A673 (cell line): ENCODE results near the gene PRKAR2A. TPM values are rescaled to one million over a fixed set of nuclear protein-coding genes. Genes with fewer than 3 reads are reported as not detected.
"Not testable (repeated sequence)": the region's sequence is repeated elsewhere in the genome, so short reads cannot be mapped to it uniquely, and the experiment has no call there.

ENCODE experiments used
- BruUV-seq: library from RNA; stranded (reverse); fragments of 400-500 nt; replicated peaks from 2 replicates; lab custom pipeline; 2021; lab: Mats Ljungman, UMichigan
- CTCF ChIA-PET: fragments of 300-600 bp; sonication (Branson Sonifier 250); formaldehyde crosslinking; loops from one replicate; lab custom pipeline; 2022; ENCODE audit warnings: antibody characterized with exemption; lab: Charles Lee
- POLR2A ChIA-PET: fragments of 300-600 bp; sonication (Branson Sonifier 250); formaldehyde crosslinking; loops from one replicate; lab custom pipeline; 2022; ENCODE audit warnings: antibody characterized with exemption; ENCODE audit not compliant: low non-redundant PET; lab: Charles Lee
- DNase-seq: peaks from one replicate; pipeline ENCODE4 v3.0.0-alpha.2; 2015; ENCODE audit warnings: low spot score
- H3K27ac ChIP-seq: fragments of 200-600 bp; sonication (generic); 2 replicates; pipeline ENCODE4 v1.5.1; 2016; ENCODE audit warnings: mixed run types, low read depth, mild to moderate bottlenecking, mixed read lengths, antibody characterized with exemption, low read length; ENCODE audit not compliant: poor library complexity, severe bottlenecking
- H3K27me3 ChIP-seq: fragments of 200-600 bp; sonication (generic); replicated peaks from 2 replicates; pipeline ENCODE4 v1.6.1; 2017; ENCODE audit warnings: mixed run types, low read depth, mild to moderate bottlenecking, mixed read lengths, antibody characterized with exemption, low read length; ENCODE audit not compliant: insufficient read depth, poor library complexity
- H3K36me3 ChIP-seq: fragments of 200-600 bp; sonication (generic); 2 replicates; pipeline ENCODE4 v1.6.1; 2016; ENCODE audit warnings: mixed run types, mild to moderate bottlenecking, mixed read lengths, antibody characterized with exemption, low read length; ENCODE audit not compliant: insufficient read depth, poor library complexity, severe bottlenecking
- H3K4me1 ChIP-seq: fragments of 200-600 bp; sonication (generic); 2 replicates; pipeline ENCODE4 v1.6.1; 2017; ENCODE audit warnings: mixed run types, mild to moderate bottlenecking, mixed read lengths, antibody characterized with exemption, low read length; ENCODE audit not compliant: insufficient read depth, poor library complexity, severe bottlenecking
- H3K4me3 ChIP-seq: fragments of 200-600 bp; sonication (generic); 2 replicates; pipeline ENCODE4 v1.5.1; 2016; ENCODE audit warnings: low read depth, mixed run types, mild to moderate bottlenecking, mixed read lengths, low read length; ENCODE audit not compliant: poor library complexity, severe bottlenecking
- H3K9me3 ChIP-seq: fragments of 200-600 bp; sonication (generic); 2 replicates; pipeline ENCODE4 v1.6.1; 2016; ENCODE audit warnings: mixed run types, low read depth, mild to moderate bottlenecking, mixed read lengths, antibody characterized with exemption, low read length; ENCODE audit not compliant: poor library complexity, severe bottlenecking
- EZH2 ChIP-seq: fragments of 200-600 bp; sonication (generic); IDR thresholded peaks from 2 replicates; pipeline ENCODE4 v1.6.1; 2017; ENCODE audit warnings: borderline replicate concordance, low read depth, mild to moderate bottlenecking, mixed read lengths, antibody characterized with exemption, low read length; ENCODE audit not compliant: poor library complexity, severe bottlenecking
- intact Hi-C: fragments of 100-400 bp; cut with micrococcal nuclease; formaldehyde crosslinking; loops from one replicate; pipeline ENCODE4 v1.10.0; 2022; ENCODE audit not compliant: unreplicated experiment
- total RNA-seq: library from RNA; stranded (reverse); gene quantifications from 2 replicates; pipeline ENCODE4 v1.2.3, GENCODE V29; 2021
- TF ChIP-seq, protein P1 (sequence below): fragments of 300-800, 200-600 bp; sonication (generic); conservative IDR thresholded peaks from 2 replicates; pipeline ENCODE4 v1.5.1; 2017; ENCODE audit warnings: low read depth, mild to moderate bottlenecking, antibody characterized with exemption, low read length, moderate library complexity, mixed read lengths

PRKAR2A gene
- total RNA-seq, 1 experiment from 2014 or later, result 35.8 TPM

GRCh38 chr3:48743773-48744172 lies 103.9 kb downstream of the PRKAR2A start:
- no TSS peak for BruUV-seq
- no peak for TF ChIP-seq EZH2
- TF ChIP-seq, protein P1, sequence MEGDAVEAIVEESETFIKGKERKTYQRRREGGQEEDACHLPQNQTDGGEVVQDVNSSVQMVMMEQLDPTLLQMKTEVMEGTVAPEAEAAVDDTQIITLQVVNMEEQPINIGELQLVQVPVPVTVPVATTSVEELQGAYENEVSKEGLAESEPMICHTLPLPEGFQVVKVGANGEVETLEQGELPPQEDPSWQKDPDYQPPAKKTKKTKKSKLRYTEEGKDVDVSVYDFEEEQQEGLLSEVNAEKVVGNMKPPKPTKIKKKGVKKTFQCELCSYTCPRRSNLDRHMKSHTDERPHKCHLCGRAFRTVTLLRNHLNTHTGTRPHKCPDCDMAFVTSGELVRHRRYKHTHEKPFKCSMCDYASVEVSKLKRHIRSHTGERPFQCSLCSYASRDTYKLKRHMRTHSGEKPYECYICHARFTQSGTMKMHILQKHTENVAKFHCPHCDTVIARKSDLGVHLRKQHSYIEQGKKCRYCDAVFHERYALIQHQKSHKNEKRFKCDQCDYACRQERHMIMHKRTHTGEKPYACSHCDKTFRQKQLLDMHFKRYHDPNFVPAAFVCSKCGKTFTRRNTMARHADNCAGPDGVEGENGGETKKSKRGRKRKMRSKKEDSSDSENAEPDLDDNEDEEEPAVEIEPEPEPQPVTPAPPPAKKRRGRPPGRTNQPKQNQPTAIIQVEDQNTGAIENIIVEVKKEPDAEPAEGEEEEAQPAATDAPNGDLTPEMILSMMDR, result no peak
- CTCF ChIA-PET, result no interaction called here
- DNase-seq, result no peak
- POLR2A ChIA-PET, result no interaction called here
- Histone ChIP-seq H3K4me3 (no peak overlapping the region), H3K4me1 (no peaks in the 10 kb centered on the region), H3K9me3 (no peaks in the 10 kb centered on the region), H3K27ac (no peak overlapping the region), H3K27me3 (no peaks in the 10 kb centered on the region), H3K36me3 (no peaks in the 10 kb centered on the region)
- intact Hi-C loops, result no loop called here

DNA sequence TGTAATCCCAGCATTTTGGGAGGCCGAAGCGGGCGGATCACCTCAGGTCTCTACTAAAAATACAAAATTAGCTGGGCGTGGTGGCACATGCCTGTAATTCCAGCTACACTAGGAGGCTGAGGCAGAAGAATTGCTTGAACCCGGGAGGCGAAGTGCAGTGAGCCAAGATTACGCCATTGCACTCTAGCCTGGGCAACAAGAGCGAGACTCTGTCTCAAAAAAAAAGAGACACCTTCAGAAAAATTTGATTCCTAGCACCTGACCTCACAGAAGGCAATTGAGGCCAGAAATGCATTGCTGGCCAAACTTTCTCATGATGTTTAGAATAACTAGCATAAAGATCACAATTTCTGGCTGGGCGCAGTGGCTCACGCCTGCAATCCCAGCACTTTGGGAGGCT lies 106.4 kb downstream of the PRKAR2A start:
- not testable (repeated sequence) for H3K4me1 ChIP-seq, BruUV-seq

DNA sequence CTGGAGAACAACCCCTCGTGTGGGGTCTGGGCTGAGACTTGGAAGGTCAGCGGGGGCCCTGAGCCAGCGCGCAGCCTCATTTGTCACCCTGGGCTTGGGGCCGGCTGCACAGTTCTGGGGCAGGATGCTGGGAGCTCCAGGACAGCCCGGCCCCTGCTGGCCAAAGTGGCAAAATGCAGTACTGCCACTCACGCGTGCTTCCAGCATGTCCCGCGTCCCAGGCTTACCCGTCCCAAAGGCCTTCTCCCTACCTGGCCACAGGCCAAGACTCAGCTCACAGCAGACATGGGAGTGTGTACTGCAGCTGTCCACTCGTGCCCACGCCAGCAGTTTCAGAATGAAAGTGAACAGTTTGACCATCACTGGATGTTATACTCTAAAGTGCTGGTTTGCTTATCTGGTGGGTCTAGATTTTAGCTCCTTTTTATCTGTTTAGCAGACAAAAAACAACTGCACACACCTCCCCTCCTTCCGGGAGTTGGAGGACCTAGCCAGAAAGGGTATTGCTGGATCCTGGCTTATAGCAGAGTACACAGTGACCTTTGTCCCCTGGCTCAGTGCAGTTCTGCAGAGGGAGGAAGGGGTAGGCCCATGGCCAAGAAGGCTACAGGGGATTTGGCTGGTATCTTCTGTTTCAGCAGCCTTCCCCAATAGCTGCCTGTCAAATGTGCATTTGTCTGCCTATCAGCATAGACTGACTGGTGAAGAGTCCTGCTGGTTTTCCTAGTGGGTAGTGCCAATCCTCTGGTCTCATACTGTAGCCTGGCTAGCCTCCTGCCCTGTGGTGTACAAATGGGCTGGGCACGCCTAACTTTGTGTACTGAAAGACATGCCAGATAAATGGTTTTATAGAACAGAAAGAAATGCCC lies 107.5 kb downstream of the PRKAR2A start:
- BruUV-seq, result no TSS peak
- peak; percentile 63 for DNase-seq
- no peaks in the 10 kb centered on the region for H3K9me3 ChIP-seq
- no peaks in the 10 kb centered on the region for H3K36me3 ChIP-seq
- ChIA-PET POLR2A (no interaction called here), CTCF (interaction anchor here (0.5 kb wide), 2 partner anchors 26 to 199 kb away, joined by 3 to 10 read pairs; no protein-coding TSS in a partner anchor)
- H3K27me3 ChIP-seq, result no peaks in the 10 kb centered on the region
- no peak for TF ChIP-seq EZH2
- TF ChIP-seq, protein P1, result peak; percentile 61
- H3K27ac ChIP-seq, result no peak overlapping the region
- no peaks in the 10 kb centered on the region for H3K4me1 ChIP-seq
- H3K4me3 ChIP-seq, result no peak overlapping the region
- intact Hi-C loops, result no loop called here

More for the DNA sequence above, 106.4 kb downstream of the PRKAR2A start:
- intact Hi-C loops, POLR2A ChIA-PET, H3K36me3 ChIP-seq, H3K27ac ChIP-seq, H3K9me3 ChIP-seq, CTCF ChIA-PET, H3K27me3 ChIP-seq, DNase-seq, H3K4me3 ChIP-seq: not testable (repeated sequence)
